GM12878 (cell line): ENCODE data around the gene MRPS23. TPM values are rescaled to one million over a fixed set of nuclear protein-coding genes. Genes with fewer than 3 reads are reported as not detected.

Experiments
- polyA plus RNA-seq, 11 experiments: library from polyadenylated mRNA; depleted of rRNA in 4 of 11; unstranded in 6 of 11; stranded (reverse) in 5 of 11; fragments of >200 nt; fragmentation: Nextera tagmentation in 4 of 11; fragmentation: Illumina TruSeq in 1 of 11; extraction: Ambion mirVana in 4 of 11; extraction: Trizol in 1 of 11; gene quantifications; 1 replicate in 1 of 11; 2 replicates in 10 of 11; pipeline versions ENCODE4 v1.2.1 to v1.2.3, GENCODE V29; 2011 to 2016; ENCODE audit warnings: inconsistent platforms in 2 of 11, missing spikeins in 2 of 11, low read depth in 1 of 11
- total RNA-seq, 4 experiments: library from RNA; depleted of rRNA in 3 of 4; stranded (reverse); fragments of >200 nt in 3 of 4; fragmentation: Illumina TruSeq in 1 of 4; extraction: Trizol in 1 of 4; gene quantifications; 2 replicates each; pipeline versions ENCODE4 v1.2.1 to v1.2.3, GENCODE V29; 2013 to 2021
- TF ChIP-seq, protein P1 (sequence below): IDR thresholded peaks from 2 replicates; pipeline ENCODE4 v1.6.1; 2012; ENCODE audit warnings: low read depth, low read length, improper control_type of control experiment
- TF ChIP-seq, protein P2 (sequence below): IDR thresholded peaks from 2 replicates; pipeline ENCODE4 v1.6.1; 2012; ENCODE audit warnings: improper control_type of control experiment, low read depth, low read length; ENCODE audit not compliant: insufficient replicate concordance

The MRPS23 gene
- total and polyA plus RNA-seq, 10 of the 15 experiments (the other 5 are each of a cell fraction or from before 2014, with no cell fraction given): 65.3 to 237 (median 87.9) TPM

DNA sequence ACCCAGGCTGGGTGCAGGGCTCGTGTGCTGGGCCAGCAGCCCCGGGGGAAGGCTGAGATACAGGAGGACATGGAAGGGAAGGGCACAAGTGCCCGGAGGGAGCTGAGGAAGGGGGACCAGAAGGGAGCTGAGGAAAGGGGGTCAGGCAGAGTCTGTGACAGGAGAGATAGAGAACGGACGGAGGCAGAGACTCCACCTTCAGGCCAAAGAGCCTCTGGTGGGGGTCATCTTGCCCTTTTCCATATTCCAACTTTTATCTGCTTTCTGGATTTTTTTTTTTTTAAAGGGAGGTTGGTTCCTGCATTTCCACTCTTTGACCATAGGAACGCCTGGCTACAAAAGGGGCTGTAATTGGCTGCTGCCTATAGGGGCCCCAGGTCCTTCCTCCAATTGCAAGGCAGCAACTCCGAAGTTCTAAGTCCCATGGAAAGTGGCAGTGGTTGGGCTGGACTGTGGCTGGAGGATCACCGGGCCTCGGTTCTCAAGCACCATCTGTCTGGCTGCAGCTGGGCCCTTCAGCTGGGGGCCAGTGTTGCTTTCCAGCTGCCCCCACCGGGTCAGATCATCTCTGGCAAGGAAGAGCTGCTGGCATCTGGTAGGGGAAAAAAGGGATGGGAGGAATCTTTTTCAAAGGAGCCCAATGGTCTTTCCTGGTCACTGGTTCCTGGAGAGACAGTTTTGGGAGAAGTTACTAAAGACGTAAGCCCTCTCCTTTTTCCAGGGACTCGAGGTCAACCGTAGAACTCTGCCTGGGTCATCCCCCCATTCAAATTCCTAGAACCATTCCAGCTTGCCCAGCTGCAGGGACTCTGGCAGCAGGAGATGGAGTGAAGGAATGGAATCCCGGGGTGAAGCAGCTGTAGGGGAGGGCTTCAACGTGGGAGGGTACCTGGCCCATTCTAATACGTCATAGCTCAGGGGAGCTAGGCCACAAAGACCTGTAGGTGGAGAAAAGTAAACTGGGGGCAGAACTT is 13.1 kb upstream of the MRPS23 start (continued):
- TF ChIP-seq, protein P1, sequence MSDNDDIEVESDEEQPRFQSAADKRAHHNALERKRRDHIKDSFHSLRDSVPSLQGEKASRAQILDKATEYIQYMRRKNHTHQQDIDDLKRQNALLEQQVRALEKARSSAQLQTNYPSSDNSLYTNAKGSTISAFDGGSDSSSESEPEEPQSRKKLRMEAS: no peak
- TF ChIP-seq, protein P2, sequence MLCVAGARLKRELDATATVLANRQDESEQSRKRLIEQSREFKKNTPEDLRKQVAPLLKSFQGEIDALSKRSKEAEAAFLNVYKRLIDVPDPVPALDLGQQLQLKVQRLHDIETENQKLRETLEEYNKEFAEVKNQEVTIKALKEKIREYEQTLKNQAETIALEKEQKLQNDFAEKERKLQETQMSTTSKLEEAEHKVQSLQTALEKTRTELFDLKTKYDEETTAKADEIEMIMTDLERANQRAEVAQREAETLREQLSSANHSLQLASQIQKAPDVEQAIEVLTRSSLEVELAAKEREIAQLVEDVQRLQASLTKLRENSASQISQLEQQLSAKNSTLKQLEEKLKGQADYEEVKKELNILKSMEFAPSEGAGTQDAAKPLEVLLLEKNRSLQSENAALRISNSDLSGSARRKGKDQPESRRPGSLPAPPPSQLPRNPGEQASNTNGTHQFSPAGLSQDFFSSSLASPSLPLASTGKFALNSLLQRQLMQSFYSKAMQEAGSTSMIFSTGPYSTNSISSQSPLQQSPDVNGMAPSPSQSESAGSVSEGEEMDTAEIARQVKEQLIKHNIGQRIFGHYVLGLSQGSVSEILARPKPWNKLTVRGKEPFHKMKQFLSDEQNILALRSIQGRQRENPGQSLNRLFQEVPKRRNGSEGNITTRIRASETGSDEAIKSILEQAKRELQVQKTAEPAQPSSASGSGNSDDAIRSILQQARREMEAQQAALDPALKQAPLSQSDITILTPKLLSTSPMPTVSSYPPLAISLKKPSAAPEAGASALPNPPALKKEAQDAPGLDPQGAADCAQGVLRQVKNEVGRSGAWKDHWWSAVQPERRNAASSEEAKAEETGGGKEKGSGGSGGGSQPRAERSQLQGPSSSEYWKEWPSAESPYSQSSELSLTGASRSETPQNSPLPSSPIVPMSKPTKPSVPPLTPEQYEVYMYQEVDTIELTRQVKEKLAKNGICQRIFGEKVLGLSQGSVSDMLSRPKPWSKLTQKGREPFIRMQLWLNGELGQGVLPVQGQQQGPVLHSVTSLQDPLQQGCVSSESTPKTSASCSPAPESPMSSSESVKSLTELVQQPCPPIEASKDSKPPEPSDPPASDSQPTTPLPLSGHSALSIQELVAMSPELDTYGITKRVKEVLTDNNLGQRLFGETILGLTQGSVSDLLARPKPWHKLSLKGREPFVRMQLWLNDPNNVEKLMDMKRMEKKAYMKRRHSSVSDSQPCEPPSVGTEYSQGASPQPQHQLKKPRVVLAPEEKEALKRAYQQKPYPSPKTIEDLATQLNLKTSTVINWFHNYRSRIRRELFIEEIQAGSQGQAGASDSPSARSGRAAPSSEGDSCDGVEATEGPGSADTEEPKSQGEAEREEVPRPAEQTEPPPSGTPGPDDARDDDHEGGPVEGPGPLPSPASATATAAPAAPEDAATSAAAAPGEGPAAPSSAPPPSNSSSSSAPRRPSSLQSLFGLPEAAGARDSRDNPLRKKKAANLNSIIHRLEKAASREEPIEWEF: no peak
